GM19099 (cell line): ENCODE measurements around the gene PIGM.

Experiments used
- POLR2A ChIP-seq: IDR thresholded peaks from 3 replicates; pipeline ENCODE4 v1.6.1; 2011; ENCODE audit warnings: low read depth; ENCODE audit not compliant: insufficient read length; ENCODE audit errors: extremely low read depth

PIGM gene

DNA sequence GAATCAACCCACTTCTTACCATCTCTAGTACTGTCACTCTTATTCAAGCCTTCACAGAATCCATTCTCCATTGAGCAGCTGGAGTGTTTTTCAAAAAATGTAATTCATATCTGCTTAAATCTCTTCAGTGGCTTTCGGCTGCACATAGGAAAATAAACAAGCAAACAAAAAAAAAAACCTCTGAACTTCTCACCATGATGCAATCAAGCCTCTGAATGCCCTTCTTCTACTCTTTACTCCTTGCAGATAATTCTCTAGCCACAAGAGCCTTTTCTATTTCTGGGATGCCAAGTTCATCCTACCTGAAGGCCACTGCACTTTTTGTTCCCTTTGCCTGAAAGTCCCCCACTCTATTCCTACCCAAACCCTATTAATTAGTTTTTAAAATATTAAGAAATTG, 14.2 kb downstream of the PIGM start:
- no peak for TF ChIP-seq POLR2A

- no peak for TF ChIP-seq POLR2A
These were observed 20.0 kb downstream of the PIGM start for GRCh38 chr1:160011781-160012180.

GRCh38 chr1:160009801-160010200, 22.0 kb downstream of the PIGM start:
- TF ChIP-seq POLR2A: no peak

DNA sequence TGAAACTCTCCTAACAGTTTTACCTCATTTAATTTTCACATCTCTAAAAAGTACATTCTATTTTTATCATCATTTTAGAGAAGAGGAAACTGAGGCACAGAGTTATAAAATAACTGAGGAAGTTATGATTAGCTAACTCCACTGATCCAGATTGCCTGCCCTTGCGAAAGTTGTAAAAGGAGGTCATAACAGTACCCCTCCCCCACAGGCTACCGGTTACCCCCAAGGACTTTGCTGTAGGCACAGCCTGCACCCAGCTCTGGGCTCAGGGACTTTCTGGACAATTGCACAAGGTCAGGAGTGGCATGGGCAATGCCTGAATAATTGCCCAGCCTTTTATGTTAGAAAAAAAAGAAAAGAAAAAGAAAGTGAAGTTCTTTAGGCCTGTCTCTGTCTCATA, 22.7 kb downstream of the PIGM start:
- TF ChIP-seq POLR2A: no peak

DNA sequence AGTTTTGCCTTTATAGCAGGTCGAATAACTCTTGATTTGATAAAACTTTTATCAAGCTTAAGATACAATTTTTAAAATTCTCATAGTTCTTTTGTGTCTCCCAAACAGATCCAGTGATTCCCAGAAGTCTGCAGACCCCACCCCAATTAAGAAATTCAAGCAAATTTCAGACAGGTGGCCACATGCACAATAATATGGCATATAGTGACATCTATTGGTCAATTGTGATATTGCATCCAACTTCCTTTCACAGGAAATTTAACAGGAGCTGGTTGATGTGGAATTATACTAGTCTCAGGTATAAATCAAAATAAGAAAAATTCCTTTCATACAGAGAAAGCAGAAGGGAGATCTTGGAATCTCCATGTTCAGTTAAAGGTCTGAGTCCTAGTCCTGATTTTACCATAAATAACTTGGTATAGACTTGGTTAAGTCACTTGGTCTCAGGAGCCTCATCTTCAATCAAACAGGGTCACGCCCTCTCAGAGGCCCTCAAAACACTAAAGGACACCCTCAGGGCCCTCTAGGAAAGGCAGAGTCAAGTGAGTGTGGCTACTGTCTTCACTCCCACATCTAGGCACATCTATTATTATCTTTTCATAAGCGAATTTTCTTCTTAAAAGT, 24.1 kb downstream of the PIGM start:
- TF ChIP-seq POLR2A: no peak

DNA sequence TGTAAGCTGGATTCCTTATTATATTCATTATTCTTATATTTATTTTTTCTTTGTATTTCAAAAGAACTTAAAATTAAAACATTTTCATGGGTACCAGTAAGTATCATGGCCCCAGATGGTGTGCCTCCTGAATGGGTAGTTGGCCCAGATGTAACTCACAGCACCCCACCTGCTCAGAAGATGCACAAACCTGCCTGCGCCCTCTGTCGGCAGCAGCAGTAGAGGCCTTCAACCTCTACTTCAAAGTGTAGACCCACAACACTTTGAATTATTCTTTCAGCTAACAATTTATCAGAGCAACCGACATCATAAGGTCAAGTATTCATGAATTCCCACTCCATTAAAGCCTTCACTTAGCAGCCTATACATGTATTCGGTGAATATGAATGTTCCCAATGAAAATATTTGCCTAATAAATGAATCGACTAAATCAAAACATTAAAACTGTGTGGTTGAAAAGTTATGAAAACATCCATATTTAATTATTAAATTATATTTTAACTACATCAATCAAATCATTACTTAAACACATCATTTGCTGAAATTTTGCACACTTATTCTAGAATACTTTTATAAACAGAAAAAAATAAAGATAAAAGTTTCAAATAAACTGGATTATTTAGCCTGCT, 25.4 kb downstream of the PIGM start:
- TF ChIP-seq POLR2A: no peak

DNA sequence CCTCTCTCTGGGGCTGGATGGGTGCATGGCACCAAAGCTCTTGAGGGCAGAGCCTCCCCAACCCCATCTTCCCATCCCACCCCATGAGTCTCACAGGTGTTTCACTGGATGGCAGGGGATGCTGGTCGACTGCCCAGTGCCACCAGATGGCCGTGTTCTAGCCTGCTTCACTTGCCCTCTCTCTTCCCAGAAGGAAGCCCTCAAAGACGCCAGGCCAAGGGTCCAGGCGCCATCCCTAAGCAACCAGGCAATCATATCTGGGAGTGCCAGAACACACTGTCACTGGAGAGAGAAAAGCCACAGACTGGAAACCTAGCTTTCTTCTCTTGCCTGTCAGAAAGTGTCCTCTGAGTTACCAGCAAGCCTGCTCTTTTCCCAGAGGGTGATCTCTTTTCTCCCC, 26.7 kb downstream of the PIGM start:
- TF ChIP-seq POLR2A: no peak

- no peak for TF ChIP-seq POLR2A
These were observed 27.4 kb downstream of the PIGM start for GRCh38 chr1:160004425-160004824.

- TF ChIP-seq POLR2A: no peak
These were observed 27.8 kb downstream of the PIGM start for GRCh38 chr1:160004001-160004400.

GRCh38 chr1:160001440-160001839, 30.4 kb downstream of the PIGM start:
- no peak for TF ChIP-seq POLR2A

DNA sequence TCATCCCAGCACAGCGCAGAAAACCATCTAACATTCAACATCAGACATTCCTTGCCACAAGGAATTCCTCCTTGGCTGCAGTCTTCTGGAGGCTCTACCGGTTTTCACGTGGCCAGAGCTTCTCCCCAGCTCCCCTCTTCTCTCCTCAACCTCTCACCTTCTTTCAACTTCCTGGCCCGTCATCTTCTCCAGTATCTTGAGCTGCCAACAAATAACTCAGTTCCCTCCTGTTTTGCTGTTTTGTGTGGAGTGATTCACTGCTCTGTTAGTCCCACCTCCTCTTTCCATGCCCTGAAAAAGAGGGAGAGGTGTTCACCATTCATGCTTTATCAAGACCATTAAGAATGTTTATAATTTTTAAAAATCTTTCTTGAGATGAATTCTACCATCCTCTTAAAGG, 32.6 kb downstream of the PIGM start:
- TF ChIP-seq POLR2A: no peak

DNA sequence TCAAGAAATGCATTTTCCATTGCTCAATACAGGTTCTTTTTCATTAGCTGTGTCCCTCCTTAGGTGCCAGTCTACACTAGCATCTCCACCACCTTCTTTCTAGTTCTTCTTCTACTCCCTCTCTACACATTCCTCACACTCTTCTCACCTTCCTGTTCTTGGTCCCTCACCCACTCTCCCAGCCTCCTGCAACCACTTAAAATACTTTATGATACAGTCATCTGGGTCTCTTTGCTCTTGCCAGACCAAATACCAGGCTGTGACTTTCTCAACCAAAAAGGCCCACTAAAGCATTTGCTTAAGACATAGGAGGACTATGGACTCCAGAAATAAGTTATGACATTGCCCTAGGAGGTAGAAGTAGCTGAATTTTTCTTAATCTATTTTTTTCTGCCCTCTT, 35.1 kb downstream of the PIGM start:
- TF ChIP-seq POLR2A: no peak

DNA sequence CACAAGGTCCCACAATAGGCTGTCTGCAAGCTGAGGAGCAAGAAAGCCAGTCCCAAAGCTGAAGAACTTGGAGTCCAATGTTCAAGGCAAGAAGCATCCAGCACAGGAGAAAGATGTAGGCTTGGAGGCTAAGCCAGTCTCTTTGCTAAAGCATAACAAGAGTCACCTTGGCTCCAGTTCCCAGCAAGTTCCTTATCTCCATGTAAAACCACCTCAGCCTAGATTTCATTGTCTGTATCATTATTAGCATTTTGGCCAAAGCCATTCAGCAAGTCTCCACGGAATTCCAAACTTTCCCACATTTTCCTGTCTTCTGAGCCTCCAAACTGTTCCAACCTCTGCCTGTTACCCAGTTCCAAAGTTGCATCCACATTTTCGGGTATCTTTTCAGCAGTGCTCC, 36.9 kb downstream of the PIGM start:
- no peak for TF ChIP-seq POLR2A

DNA sequence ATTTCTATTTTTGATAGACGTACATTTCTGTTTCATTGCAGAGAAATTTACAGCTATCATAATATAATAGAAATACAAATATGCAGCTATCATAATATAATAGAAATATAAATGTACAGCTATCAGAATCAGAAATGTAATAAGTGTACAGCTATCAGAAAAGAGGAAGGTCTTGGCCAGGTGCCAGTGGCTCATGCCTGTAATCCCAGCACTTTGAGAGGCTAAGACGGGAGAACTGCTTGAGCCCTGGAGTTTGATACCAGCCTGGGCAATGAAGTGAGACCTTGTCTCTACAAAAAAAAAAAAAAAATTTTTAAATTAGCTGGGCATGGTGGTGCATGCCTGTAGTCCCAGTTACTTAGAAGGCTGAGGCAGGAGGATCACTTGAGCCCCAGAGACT, 37.9 kb downstream of the PIGM start:
- no peak for TF ChIP-seq POLR2A

GRCh38 chr1:159992161-159992560, 39.6 kb downstream of the PIGM start:
- TF ChIP-seq POLR2A: no peak

- TF ChIP-seq POLR2A: no peak
These were observed 40.3 kb downstream of the PIGM start for GRCh38 chr1:159991513-159991912.

DNA sequence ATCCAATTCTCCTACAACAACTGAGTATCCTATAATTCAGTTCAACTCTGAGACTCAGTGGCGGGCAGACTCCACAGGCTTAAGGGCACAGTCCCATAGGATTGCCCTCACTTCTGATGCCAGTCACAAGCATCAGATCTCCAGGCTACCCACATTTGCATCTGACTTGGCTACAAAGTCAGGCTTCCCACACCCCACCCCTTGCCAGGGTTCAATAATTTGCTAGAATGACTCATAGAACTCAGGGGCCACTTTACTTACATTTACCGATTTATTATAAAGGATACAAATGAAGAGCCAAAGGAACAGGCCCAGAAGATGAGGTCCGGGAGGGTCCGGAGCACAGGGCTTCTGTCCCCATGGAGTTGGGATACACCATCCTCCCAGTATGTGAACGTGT, 41.8 kb downstream of the PIGM start:
- no peak for TF ChIP-seq POLR2A
